Suprapubic skin (tissue), 4 donors: ENCODE data around the gene OAS1.

Source experiments
- CTCF ChIP-seq, 2 donors: fragments of 200-600 bp in 1 of 2; fragments of 450-650 bp in 1 of 2; sonication (generic) in 1 of 2; IDR thresholded peaks; one replicate each; pipeline ENCODE4 v1.5.1; 2016 to 2019; ENCODE audit warnings: antibody characterized with exemption in 2 of 2, mild to moderate bottlenecking in 1 of 2, moderate library complexity in 1 of 2
- EP300 ChIP-seq: sonication (generic); formaldehyde crosslinking; IDR thresholded peaks from one replicate; pipeline ENCODE4 v1.6.1; 2017; ENCODE audit warnings: antibody characterized with exemption
- POLR2A ChIP-seq, 2 donors: fragments of 450-650 bp; IDR thresholded peaks; one replicate each; pipeline ENCODE4 v1.6.1; 2017; ENCODE audit warnings: antibody characterized with exemption in 2 of 2, mild to moderate bottlenecking in 2 of 2, moderate library complexity in 2 of 2
- POLR2AphosphoS5 ChIP-seq, 3 donors: sonication (generic); formaldehyde crosslinking; IDR thresholded peaks; one replicate each; pipeline ENCODE4 v1.6.1; 2017; ENCODE audit warnings: antibody characterized with exemption in 3 of 3

- TF ChIP-seq CTCF (IDR thresholded peaks at IDR 0.05), result no peak
- no peak for TF ChIP-seq POLR2AphosphoS5 (IDR thresholded peaks at IDR 0.05)
- no peak for TF ChIP-seq POLR2A (IDR thresholded peaks at IDR 0.05)
- no peak for TF ChIP-seq EP300
These were observed 29.5 kb downstream of the OAS1 start for GRCh38 chr12:112936264-112936663.
